K562 (cell line): ENCODE results near the gene NCOA6. TPM values are rescaled to one million over a fixed set of nuclear protein-coding genes. Genes with fewer than 3 reads are reported as not detected.
A peak's percentile ranks its signal among the peaks of the same experiment; 100 is the strongest.
"Not testable (repeated sequence)": the region's sequence is repeated elsewhere in the genome, so short reads cannot be mapped to it uniquely, and the experiment has no call there.

Experiments
- ATAC-seq: fragments of 200-7000 bp; cut with Tn5 transposase; 3 replicates; pipeline ENCODE4 v1.9.1; 2020; ENCODE audit warnings: moderate library complexity
- BruUV-seq: library from RNA; stranded (reverse); fragments of 400-500 nt; replicated peaks from 2 replicates; lab custom pipeline; 2021; lab: Mats Ljungman, UMichigan
- CTCF ChIA-PET: fragments of 300-600 bp; formaldehyde crosslinking; extraction: SDS; loops from one replicate; lab custom pipeline; 2021; ENCODE audit warnings: low intra/inter-chr PET ratio; lab: Yijun Ruan, JAX
- POLR2A ChIA-PET: fragments of 300-600, 350-650 bp; sonication (Branson Sonifier 250); formaldehyde crosslinking; extraction: SDS; loops from one replicate; lab custom pipeline; 2021; ENCODE audit warnings: antibody characterized with exemption, inconsistent platforms; lab: Yijun Ruan, JAX
- DNase-seq, 4 experiments: peaks; one replicate each; pipeline versions ENCODE4 v3.0.0 to v3.0.0-alpha.2; 2011 to 2018; ENCODE audit warnings: low spot score in 3 of 4, mixed read lengths in 3 of 4; ENCODE audit errors: extremely low read depth in 1 of 4
- FAIRE-seq: peaks from 2 replicates; lab custom pipeline; 2011; peaks lifted over from hg19 to GRCh38; lab: Jason Lieb, UNC
- H2AFZ ChIP-seq: 2 replicates; pipeline ENCODE4 v1.6.0; 2011; ENCODE audit warnings: low read depth, low read length, control low read depth, inconsistent platforms
- H3K27ac ChIP-seq: fragments of 200-600 bp; 3 replicates; pipeline ENCODE4 v1.8.0; 2011; ENCODE audit warnings: low read depth, mild to moderate bottlenecking, control low read depth, inconsistent platforms, low read length, moderate library complexity, mixed read lengths; ENCODE audit errors: extremely low read depth
- H3K27me3 ChIP-seq, 2 experiments: fragments of 300-600 bp in 1 of 2; 2 replicates in 1 of 2; 3 replicates in 1 of 2; pipeline versions ENCODE4 v1.6.0 to v1.8.0; 2011; ENCODE audit warnings: inconsistent platforms in 2 of 2, low read length in 2 of 2, mild to moderate bottlenecking in 1 of 2, mixed read lengths in 1 of 2, moderate library complexity in 1 of 2; ENCODE audit not compliant: control insufficient read depth in 2 of 2, insufficient read depth in 2 of 2
- H3K36me3 ChIP-seq: fragments of 300-600 bp; 3 replicates; pipeline ENCODE4 v1.8.0; 2011; ENCODE audit warnings: mild to moderate bottlenecking, low read length, inconsistent platforms; ENCODE audit not compliant: control insufficient read depth, insufficient read depth
- H3K4me1 ChIP-seq, 2 experiments: fragments of 200-600 bp in 1 of 2; replicated peaks in 1 of 2; 2 replicates in 1 of 2; 3 replicates in 1 of 2; pipeline versions ENCODE4 v1.5.1 to v1.8.0; 2011; ENCODE audit warnings: inconsistent platforms in 2 of 2, low read length in 2 of 2, mild to moderate bottlenecking in 1 of 2, mixed read lengths in 1 of 2, moderate library complexity in 1 of 2; ENCODE audit not compliant: control insufficient read depth in 2 of 2, insufficient read depth in 2 of 2
- H3K4me2 ChIP-seq: 2 replicates; pipeline ENCODE4 v1.6.1; 2011; ENCODE audit warnings: low read length, control low read depth, inconsistent platforms, mixed read lengths; ENCODE audit not compliant: insufficient read depth
- H3K4me3 ChIP-seq: fragments of 200-600 bp; sonication (generic), shearing (Covaris generic); 2 replicates; pipeline ENCODE4 v1.5.1; 2016; ENCODE audit warnings: control low read depth, inconsistent platforms
- H3K79me2 ChIP-seq: fragments of 200-600 bp; 3 replicates; pipeline ENCODE4 v1.8.0; 2011; ENCODE audit warnings: low read length, inconsistent platforms; ENCODE audit not compliant: control insufficient read depth, insufficient read depth
- H3K9ac ChIP-seq, 2 experiments: 2 replicates each; pipeline versions ENCODE4 v1.6.0 to v1.6.1; 2011; ENCODE audit warnings: low read depth in 2 of 2, low read length in 2 of 2, control low read depth in 1 of 2, inconsistent platforms in 1 of 2, mild to moderate bottlenecking in 1 of 2, mixed read lengths in 1 of 2; ENCODE audit not compliant: insufficient read depth in 1 of 2
- H3K9me1 ChIP-seq: one replicate; pipeline ENCODE4 v1.6.0; 2011; ENCODE audit warnings: inconsistent platforms, mild to moderate bottlenecking, low read length, moderate library complexity; ENCODE audit not compliant: control insufficient read depth, insufficient read depth
- H3K9me3 ChIP-seq: replicated peaks from 2 replicates; pipeline ENCODE4 v1.5.1; 2011; ENCODE audit warnings: low read depth, low read length, inconsistent platforms; ENCODE audit not compliant: control insufficient read depth, insufficient read depth
- H4K20me1 ChIP-seq: replicated peaks from 2 replicates; pipeline ENCODE4 v1.6.1; 2011; ENCODE audit warnings: low read length, inconsistent platforms, mixed read lengths; ENCODE audit not compliant: control insufficient read depth, insufficient read depth
- CREBBP ChIP-seq: IDR thresholded peaks from one replicate; pipeline ENCODE4 v1.6.1; 2012; ENCODE audit warnings: low read depth, mild to moderate bottlenecking, control low read depth, inconsistent platforms, low read length
- EGR1 ChIP-seq: fragments of 450-650 bp; conservative IDR thresholded peaks from 2 replicates; pipeline ENCODE4 v1.6.1; 2017; ENCODE audit warnings: mild to moderate bottlenecking
- FOXJ2 ChIP-seq: fragments of 200-800 bp; sonication (Bioruptor generic); IDR thresholded peaks from 2 replicates; pipeline ENCODE4 v1.6.1; 2016; ENCODE audit warnings: missing genetic modification characterization, missing compliant biosample characterization
- NEUROD1 ChIP-seq: fragments of 150-350 bp; IDR thresholded peaks from 2 replicates; pipeline ENCODE4 v1.6.1; 2014; ENCODE audit warnings: borderline replicate concordance, low read length, low read depth; ENCODE audit not compliant: partially characterized antibody
- PTBP1 ChIP-seq: fragments of 200-400 bp; formaldehyde crosslinking; IDR thresholded peaks from 2 replicates; pipeline ENCODE4 v1.6.1; 2017; ENCODE audit warnings: low read depth, low read length
- SP1 ChIP-seq: sonication (generic); formaldehyde crosslinking; IDR thresholded peaks from 2 replicates; pipeline ENCODE4 v1.8.1; 2022; ENCODE audit warnings: mild to moderate bottlenecking, missing genetic modification reagents
- SRSF7 ChIP-seq: fragments of 200-400 bp; formaldehyde crosslinking; optimal IDR thresholded peaks from 2 replicates; pipeline ENCODE3; 2017; ENCODE audit warnings: mild to moderate bottlenecking, low read depth, low read length
- ZBTB9 ChIP-seq: fragments of 450-650 bp; formaldehyde crosslinking; IDR thresholded peaks from 2 replicates; pipeline ENCODE4 v1.4.0; 2020; ENCODE audit warnings: mild to moderate bottlenecking, moderate library complexity
- ZNF197 ChIP-seq: fragments of 200-800 bp; sonication (Bioruptor generic); IDR thresholded peaks from 2 replicates; pipeline ENCODE4 v1.6.1; 2016; ENCODE audit warnings: low read depth, missing genetic modification characterization, missing compliant biosample characterization
- ZNF232 ChIP-seq: sonication (generic); formaldehyde crosslinking; IDR thresholded peaks from 2 replicates; pipeline ENCODE4 v1.8.0; 2022; ENCODE audit warnings: mild to moderate bottlenecking, missing genetic modification reagents
- ZNF76 ChIP-seq: fragments of 250-450 bp; sonication (Bioruptor Pico); IDR thresholded peaks from 2 replicates; pipeline ENCODE4 v1.4.0; 2020; ENCODE audit warnings: mild to moderate bottlenecking, moderate library complexity, borderline replicate concordance
- WGBS: fragments of 100-300 bp; shearing (Covaris generic); methylation state at CpG from one replicate; pipeline ENCODE4 v1.1.6; 2016; ENCODE audit warnings: low coverage, mixed read lengths; ENCODE audit not compliant: insufficient coverage; ENCODE audit errors: missing lambda C conversion rate; 5-methylcytosine and 5-hydroxymethylcytosine counted together
- in situ Hi-C: fragments of 300-500 bp; cut with MboI; formaldehyde crosslinking; loops from 4 replicates; pipeline ENCODE4 v1.15.0; 2018; ENCODE audit warnings: inconsistent platforms, mixed read lengths
- intact Hi-C: fragments of 100-400 bp; cut with micrococcal nuclease; formaldehyde crosslinking; loops from 2 replicates; pipeline ENCODE4 v1.14.2; 2022
- polyA plus RNA-seq, 8 experiments: library from polyadenylated mRNA; depleted of rRNA in 4 of 8; stranded (reverse) in 5 of 8; unstranded in 3 of 8; fragments of >200 nt; fragmentation: Nextera tagmentation in 2 of 8; fragmentation: Illumina TruSeq in 1 of 8; extraction: Ambion mirVana in 2 of 8; extraction: Trizol in 1 of 8; gene quantifications; 2 replicates each; pipeline versions ENCODE4 v1.2.1 to v1.2.3, GENCODE V29; 2011 to 2014; ENCODE audit warnings: inconsistent platforms in 1 of 8, missing spikeins in 1 of 8
- total RNA-seq, 7 experiments: library from RNA; depleted of rRNA in 6 of 7; stranded (reverse); fragments of >200 nt in 6 of 7; fragmentation: Illumina TruSeq in 2 of 7; extraction: Trizol in 2 of 7; gene quantifications; 2 replicates each; pipeline versions ENCODE4 v1.2.1 to v1.2.3, GENCODE V29; 2011 to 2021; ENCODE audit warnings: low replicate concordance in 1 of 7
- TF ChIP-seq, protein P1 (sequence below): fragments of 150-350 bp; IDR thresholded peaks from 2 replicates; pipeline ENCODE4 v1.6.1; 2014; ENCODE audit warnings: low read depth, mild to moderate bottlenecking, low read length, borderline replicate concordance

Gene NCOA6
- total and polyA plus RNA-seq, 9 of the 15 experiments (the other 6 are each of a cell fraction or from before 2014, with no cell fraction given) = 6.1 to 25.0 (median 9.5) TPM

GRCh38 chr20:34724172-34724571 is 101.3 kb downstream of the NCOA6 start:
- no peaks in the 10 kb centered on the region for H3K27me3 ChIP-seq
- in situ Hi-C loops (no loop called here), intact Hi-C loops (no loop called here)
- H3K9me1 ChIP-seq = no peaks in the 10 kb centered on the region
- H3K9ac ChIP-seq = 0 out of 4 replicates have a peak overlapping the region, but pooled peaks of 1 of the 2 experiments have one; percentile 49
- no peak overlapping the region for H3K4me2 ChIP-seq
- no peak for ATAC-seq
- POLR2A ChIA-PET = interaction anchor here (1.4 kb wide), 1 partner anchor 11 kb away, joined by 4 read pairs; no protein-coding TSS in a partner anchor
- no peaks in the 10 kb centered on the region for H3K4me1 ChIP-seq
- no TSS peak for BruUV-seq
- peaks cover 46% of the 10 kb centered on the region; the same call in 2 of the 3 replicates for H3K36me3 ChIP-seq
- no peak overlapping the region for H2AFZ ChIP-seq
- no peak overlapping the region for H3K27ac ChIP-seq
- no peaks in the 10 kb centered on the region for H3K9me3 ChIP-seq
- no peak for DNase-seq
- no peak for FAIRE-seq
- CTCF ChIA-PET = no interaction called here
- H4K20me1 ChIP-seq = no peaks in the 10 kb centered on the region
- H3K4me3 ChIP-seq = no peak overlapping the region
- TF ChIP-seq SP1 (no peak), ZBTB9 (CRISPR knock-in tag) (no peak), CREBBP (no peak), EGR1 (no peak), SRSF7 (no peak), ZNF232 (no peak), ZNF197 (CRISPR knock-in tag) (no peak), FOXJ2 (tag) (no peak), ZNF76 (no peak), NEUROD1 (no peak), PTBP1 (no peak)
- TF ChIP-seq, protein P1, sequence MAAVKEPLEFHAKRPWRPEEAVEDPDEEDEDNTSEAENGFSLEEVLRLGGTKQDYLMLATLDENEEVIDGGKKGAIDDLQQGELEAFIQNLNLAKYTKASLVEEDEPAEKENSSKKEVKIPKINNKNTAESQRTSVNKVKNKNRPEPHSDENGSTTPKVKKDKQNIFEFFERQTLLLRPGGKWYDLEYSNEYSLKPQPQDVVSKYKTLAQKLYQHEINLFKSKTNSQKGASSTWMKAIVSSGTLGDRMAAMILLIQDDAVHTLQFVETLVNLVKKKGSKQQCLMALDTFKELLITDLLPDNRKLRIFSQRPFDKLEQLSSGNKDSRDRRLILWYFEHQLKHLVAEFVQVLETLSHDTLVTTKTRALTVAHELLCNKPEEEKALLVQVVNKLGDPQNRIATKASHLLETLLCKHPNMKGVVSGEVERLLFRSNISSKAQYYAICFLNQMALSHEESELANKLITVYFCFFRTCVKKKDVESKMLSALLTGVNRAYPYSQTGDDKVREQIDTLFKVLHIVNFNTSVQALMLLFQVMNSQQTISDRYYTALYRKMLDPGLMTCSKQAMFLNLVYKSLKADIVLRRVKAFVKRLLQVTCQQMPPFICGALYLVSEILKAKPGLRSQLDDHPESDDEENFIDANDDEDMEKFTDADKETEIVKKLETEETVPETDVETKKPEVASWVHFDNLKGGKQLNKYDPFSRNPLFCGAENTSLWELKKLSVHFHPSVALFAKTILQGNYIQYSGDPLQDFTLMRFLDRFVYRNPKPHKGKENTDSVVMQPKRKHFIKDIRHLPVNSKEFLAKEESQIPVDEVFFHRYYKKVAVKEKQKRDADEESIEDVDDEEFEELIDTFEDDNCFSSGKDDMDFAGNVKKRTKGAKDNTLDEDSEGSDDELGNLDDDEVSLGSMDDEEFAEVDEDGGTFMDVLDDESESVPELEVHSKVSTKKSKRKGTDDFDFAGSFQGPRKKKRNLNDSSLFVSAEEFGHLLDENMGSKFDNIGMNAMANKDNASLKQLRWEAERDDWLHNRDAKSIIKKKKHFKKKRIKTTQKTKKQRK = no peak
- H3K79me2 ChIP-seq = no peaks in the 10 kb centered on the region
- 84% methylated on average over 3 of the region's 3 CpGs for WGBS

- H3K4me3 ChIP-seq, H3K4me1 ChIP-seq, intact Hi-C loops, H2AFZ ChIP-seq, in situ Hi-C loops, H3K9ac ChIP-seq, DNase-seq, H3K27ac ChIP-seq, H4K20me1 ChIP-seq, H3K9me1 ChIP-seq, H3K4me2 ChIP-seq, H3K27me3 ChIP-seq, H3K9me3 ChIP-seq, BruUV-seq, FAIRE-seq, H3K79me2 ChIP-seq, ATAC-seq: not testable (repeated sequence)
- POLR2A ChIA-PET = interaction anchor here (1.4 kb wide), 2 partner anchors 9 to 12 kb away, joined by 4 read pairs; no protein-coding TSS in a partner anchor
- H3K36me3 ChIP-seq = peaks cover 40% of the 10 kb centered on the region; the same call in 2 of the 3 replicates
- WGBS = 100% methylated on average over 2 of the region's 3 CpGs
- CTCF ChIA-PET = interaction anchor here (0.6 kb wide), 1 partner anchor 532 kb away, joined by 5 read pairs; no protein-coding TSS in a partner anchor
Observed at GRCh38 chr20:34722560-34722959, 102.9 kb downstream of the NCOA6 start.
